Stimulated activated CD4-positive, alpha-beta T cell treated with anti-CD3 and anti-CD28 coated beads, Interleukin-15, amount 100 ng/mL, for 48 hours (primary cell): ENCODE results near the gene ACTA2.

Source experiments
- DNase-seq, 2 donors: peaks; one replicate each; pipeline ENCODE4 v3.0.0-alpha.2; 2020; ENCODE audit warnings: low read depth in 2 of 2

The ACTA2 gene

GRCh38 chr10:88952647-88953111, at the start of gene ACTA2:
ACTA2 (minus strand) TSS chr10:88952773; CDS start chr10:88948930, 3,843 bp downstream.
- DNase-seq: no peak

GRCh38 chr10:89001729-89002072, 49.1 kb upstream of the ACTA2 start:
- DNase-seq: no peak

GRCh38 chr10:89001024-89001728, 48.6 kb upstream of the ACTA2 start:
- peak in 1 of 2 donors; percentile 25 for DNase-seq

- DNase-seq: no peak
Measured at GRCh38 chr10:88999625-89000024, 47.1 kb upstream of the ACTA2 start.

- DNase-seq: no peak
Measured at GRCh38 chr10:88996927-88997326, 44.4 kb upstream of the ACTA2 start.

GRCh38 chr10:88995156-88995876, 42.7 kb upstream of the ACTA2 start:
- DNase-seq: no peak

GRCh38 chr10:88994019-88994418, 41.4 kb upstream of the ACTA2 start:
- DNase-seq: no peak

- DNase-seq: no peak
Measured at GRCh38 chr10:88992921-88993524, 40.5 kb upstream of the ACTA2 start.

- DNase-seq: no peak
Measured at GRCh38 chr10:88991899-88992320, 39.3 kb upstream of the ACTA2 start.

GRCh38 chr10:88991161-88991898, 38.8 kb upstream of the ACTA2 start:
- DNase-seq: peak; percentile 44 to 69

GRCh38 chr10:88990384-88991160, 38.0 kb upstream of the ACTA2 start, which contains the start of gene FAS:
FAS (plus strand) TSS chr10:88990798; CDS start chr10:88990877, 79 bp downstream.
- peak; percentile 66 to 73 for DNase-seq

- DNase-seq: no peak
Measured at GRCh38 chr10:88989824-88990383, 37.3 kb upstream of the ACTA2 start.

GRCh38 chr10:88989423-88989822, 36.9 kb upstream of the ACTA2 start:
- DNase-seq: no peak

- no peak for DNase-seq
Measured at GRCh38 chr10:88987840-88988239, 35.3 kb upstream of the ACTA2 start.

GRCh38 chr10:88987243-88987725, 34.7 kb upstream of the ACTA2 start:
- no peak for DNase-seq

GRCh38 chr10:88986549-88987242, 34.1 kb upstream of the ACTA2 start:
- no peak for DNase-seq

- DNase-seq: no peak
Measured at GRCh38 chr10:88984525-88984924, 32.0 kb upstream of the ACTA2 start.

- no peak for DNase-seq
Measured at GRCh38 chr10:88983939-88984338, 31.4 kb upstream of the ACTA2 start.

GRCh38 chr10:88983206-88983605, 30.6 kb upstream of the ACTA2 start:
- no peak for DNase-seq

- DNase-seq: no peak
Measured at GRCh38 chr10:88982366-88982765, 29.8 kb upstream of the ACTA2 start.
